Smooth muscle cell (in vitro differentiated cells): ENCODE data around the gene PIK3R2. TPM values are rescaled to one million over a fixed set of nuclear protein-coding genes. Genes with fewer than 3 reads are reported as not detected.
"Not testable (repeated sequence)": the region's sequence is repeated elsewhere in the genome, so short reads cannot be mapped to it uniquely, and the experiment has no call there.

ENCODE experiments used
- DNase-seq: peaks from one replicate; lab custom pipeline; 2025; ENCODE audit not compliant: unreplicated experiment; lab: John Stamatoyannopoulos, UW
- H2AFZ ChIP-seq: fragments of 200-600 bp; sonication (generic); 2 replicates; pipeline ENCODE4 v1.6.0; 2016; ENCODE audit warnings: antibody characterized with exemption, low read depth, mild to moderate bottlenecking
- H3F3A ChIP-seq: fragments of 200-600 bp; sonication (generic); 2 replicates; pipeline ENCODE4 v1.6.0; 2017; ENCODE audit warnings: antibody characterized with exemption, low read depth
- H3K27ac ChIP-seq: fragments of 200-600 bp; sonication (generic); 2 replicates; pipeline ENCODE4 v1.5.1; 2016; ENCODE audit warnings: low read depth, mild to moderate bottlenecking
- H3K27me3 ChIP-seq: fragments of 200-600 bp; sonication (generic); 2 replicates; pipeline ENCODE4 v1.6.1; 2016; ENCODE audit warnings: low read depth, mild to moderate bottlenecking
- H3K36me3 ChIP-seq: fragments of 200-600 bp; sonication (generic); 2 replicates; pipeline ENCODE4 v1.5.1; 2016; ENCODE audit warnings: low read depth
- H3K4me1 ChIP-seq: fragments of 200-600 bp; sonication (generic); 2 replicates; pipeline ENCODE4 v1.5.1; 2016; ENCODE audit warnings: low read depth
- H3K4me2 ChIP-seq: fragments of 200-600 bp; sonication (generic); 2 replicates; pipeline ENCODE4 v1.6.0; 2016; ENCODE audit warnings: mild to moderate bottlenecking
- H3K4me3 ChIP-seq: fragments of 200-600 bp; sonication (generic); 2 replicates; pipeline ENCODE4 v1.5.1; 2016; ENCODE audit warnings: mild to moderate bottlenecking
- H3K79me2 ChIP-seq: fragments of 200-600 bp; sonication (generic); 2 replicates; pipeline ENCODE4 v1.6.0; 2016; ENCODE audit warnings: low read depth, mild to moderate bottlenecking
- H3K9ac ChIP-seq: fragments of 200-600 bp; sonication (generic); 2 replicates; pipeline ENCODE4 v1.6.0; 2016; ENCODE audit warnings: low read depth
- H3K9me3 ChIP-seq: fragments of 200-600 bp; sonication (generic); replicated peaks from 2 replicates; pipeline ENCODE4 v1.5.1; 2016; ENCODE audit warnings: low read depth
- H4K20me1 ChIP-seq: fragments of 200-600 bp; sonication (generic); 2 replicates; pipeline ENCODE4 v1.6.0; 2016; ENCODE audit warnings: low read depth
- WGBS: methylation state at CpG from one replicate; pipeline ENCODE4 v1.1.7; 2016; ENCODE audit warnings: low lambda C conversion rate; 5-methylcytosine and 5-hydroxymethylcytosine counted together
- polyA plus RNA-seq: library from polyadenylated mRNA; unstranded; fragments of >200 nt; fragmentation: Nextera tagmentation; extraction: Ambion mirVana; gene quantifications from 2 replicates; pipeline ENCODE4 v1.2.1, GENCODE V29; 2016
- total RNA-seq: library from RNA; depleted of rRNA; stranded (reverse); fragments of >200 nt; gene quantifications from 2 replicates; pipeline ENCODE4 v1.2.3, GENCODE V29; 2014
- TF ChIP-seq, protein P1 (sequence below): fragments of 200-600 bp; sonication (generic); IDR thresholded peaks from 2 replicates; pipeline ENCODE4 v1.5.1; 2017; ENCODE audit warnings: borderline replicate concordance, mild to moderate bottlenecking, antibody characterized with exemption; ENCODE audit not compliant: insufficient read depth, poor library complexity, severe bottlenecking

PIK3R2 gene
- total and polyA plus RNA-seq, 2 experiments from 2014 or later, result 22.9 to 50.1 TPM

DNA sequence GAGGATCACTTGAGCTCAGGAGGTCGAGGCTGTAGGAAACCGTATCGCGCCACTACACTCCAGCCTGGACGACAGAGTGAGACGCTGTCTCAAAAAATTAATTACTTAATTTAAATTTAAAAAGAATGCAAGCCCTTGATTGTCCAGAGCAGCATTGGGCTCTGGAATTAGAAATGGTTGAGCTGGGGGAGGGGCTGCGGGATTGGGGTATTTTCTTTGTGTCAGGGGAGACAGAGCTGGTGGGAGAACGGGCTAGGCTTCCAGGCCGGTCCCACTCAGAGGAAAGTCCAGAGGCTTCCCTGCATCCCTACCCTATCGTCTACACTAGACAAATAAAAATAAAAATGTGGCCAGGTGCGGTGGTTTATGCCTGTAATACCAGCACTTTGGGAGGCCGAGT lies 53.1 kb downstream of the PIK3R2 start:
- TF ChIP-seq, protein P1, sequence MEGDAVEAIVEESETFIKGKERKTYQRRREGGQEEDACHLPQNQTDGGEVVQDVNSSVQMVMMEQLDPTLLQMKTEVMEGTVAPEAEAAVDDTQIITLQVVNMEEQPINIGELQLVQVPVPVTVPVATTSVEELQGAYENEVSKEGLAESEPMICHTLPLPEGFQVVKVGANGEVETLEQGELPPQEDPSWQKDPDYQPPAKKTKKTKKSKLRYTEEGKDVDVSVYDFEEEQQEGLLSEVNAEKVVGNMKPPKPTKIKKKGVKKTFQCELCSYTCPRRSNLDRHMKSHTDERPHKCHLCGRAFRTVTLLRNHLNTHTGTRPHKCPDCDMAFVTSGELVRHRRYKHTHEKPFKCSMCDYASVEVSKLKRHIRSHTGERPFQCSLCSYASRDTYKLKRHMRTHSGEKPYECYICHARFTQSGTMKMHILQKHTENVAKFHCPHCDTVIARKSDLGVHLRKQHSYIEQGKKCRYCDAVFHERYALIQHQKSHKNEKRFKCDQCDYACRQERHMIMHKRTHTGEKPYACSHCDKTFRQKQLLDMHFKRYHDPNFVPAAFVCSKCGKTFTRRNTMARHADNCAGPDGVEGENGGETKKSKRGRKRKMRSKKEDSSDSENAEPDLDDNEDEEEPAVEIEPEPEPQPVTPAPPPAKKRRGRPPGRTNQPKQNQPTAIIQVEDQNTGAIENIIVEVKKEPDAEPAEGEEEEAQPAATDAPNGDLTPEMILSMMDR, result no peak
- no peak overlapping the region for H2AFZ ChIP-seq
- H3K4me3 ChIP-seq, result peak overlapping the region; percentile 72
- peaks cover 18% of the 10 kb centered on the region for H4K20me1 ChIP-seq
- 84% methylated on average over 12 of the region's 12 CpGs for WGBS
- peak overlapping the region; percentile 91 for H3K4me2 ChIP-seq
- DNase-seq, result no peak
- no peaks in the 10 kb centered on the region for H3K79me2 ChIP-seq
- H3K9me3 ChIP-seq, result no peaks in the 10 kb centered on the region
- peak overlapping the region; percentile 93 for H3K9ac ChIP-seq
- H3K4me1 ChIP-seq, result peaks cover 18% of the 10 kb centered on the region
- H3K27ac ChIP-seq, result peak overlapping the region; percentile 97
- no peaks in the 10 kb centered on the region for H3K27me3 ChIP-seq
- H3K36me3 ChIP-seq, result no peaks in the 10 kb centered on the region
- peaks cover 7% of the 10 kb centered on the region for H3F3A ChIP-seq

GRCh38 chr19:18208098-18208951 lies 55.4 kb downstream of the PIK3R2 start:
- Histone ChIP-seq H3K4me1 (peaks cover 12% of the 10 kb centered on the region), H4K20me1 (peaks cover 1% of the 10 kb centered on the region), H3K79me2 (no peaks in the 10 kb centered on the region), H3K36me3 (no peaks in the 10 kb centered on the region), H3K9me3 (no peaks in the 10 kb centered on the region), H2AFZ (no peak overlapping the region), H3K9ac (no peak overlapping the region), H3K27ac (no peak overlapping the region), H3K4me3 (no peak overlapping the region), H3K4me2 (no peak overlapping the region), H3K27me3 (no peaks in the 10 kb centered on the region), H3F3A (peaks cover 7% of the 10 kb centered on the region)
- TF ChIP-seq, protein P1, result peak; percentile 52
- no peak for DNase-seq
- WGBS, result 36% methylated on average over 32 of the region's 32 CpGs

GRCh38 chr19:18209912-18210311 lies 56.9 kb downstream of the PIK3R2 start:
- not testable (repeated sequence) for H3K4me2 ChIP-seq, H2AFZ ChIP-seq, H4K20me1 ChIP-seq, H3K9me3 ChIP-seq, H3K27me3 ChIP-seq, H3K36me3 ChIP-seq, H3K27ac ChIP-seq, DNase-seq, H3F3A ChIP-seq, H3K79me2 ChIP-seq, H3K9ac ChIP-seq, H3K4me3 ChIP-seq
- H3K4me1 ChIP-seq, result peaks cover 11% of the 10 kb centered on the region
- WGBS, result 95% methylated on average over 5 of the region's 5 CpGs

GRCh38 chr19:18211683-18212082 lies 58.7 kb downstream of the PIK3R2 start:
- no peak overlapping the region for H3K4me3 ChIP-seq
- H3F3A ChIP-seq, result no peaks in the 10 kb centered on the region
- H3K4me1 ChIP-seq, result no peaks in the 10 kb centered on the region
- no peak overlapping the region for H3K9ac ChIP-seq
- H3K36me3 ChIP-seq, result no peaks in the 10 kb centered on the region
- H2AFZ ChIP-seq, result no peak overlapping the region
- DNase-seq, result no peak
- no peaks in the 10 kb centered on the region for H3K27me3 ChIP-seq
- H3K9me3 ChIP-seq, result no peaks in the 10 kb centered on the region
- H3K79me2 ChIP-seq, result no peaks in the 10 kb centered on the region
- H4K20me1 ChIP-seq, result no peaks in the 10 kb centered on the region
- no peak overlapping the region for H3K27ac ChIP-seq
- TF ChIP-seq, protein P1, result no peak
- WGBS, result 90% methylated on average over 14 of the region's 14 CpGs
- no peak overlapping the region for H3K4me2 ChIP-seq
